GM23338 (cell line): ENCODE measurements around the gene CPB1.

Experiments
- CREB1 ChIP-seq: fragments of 250-450 bp; sonication (Bioruptor Pico); IDR thresholded peaks from 2 replicates; pipeline ENCODE4 v1.5.0; 2020; ENCODE audit warnings: low read depth, mild to moderate bottlenecking, moderate library complexity
- EZH2 ChIP-seq: fragments of 200-600 bp; sonication (generic); IDR thresholded peaks from one replicate; pipeline ENCODE4 v1.8.0; 2017; ENCODE audit warnings: antibody characterized with exemption, mild to moderate bottlenecking, low read depth; ENCODE audit not compliant: unreplicated experiment
- EZH2phosphoT487 ChIP-seq: fragments of 200-600 bp; sonication (generic); IDR thresholded peaks from one replicate; pipeline ENCODE4 v1.8.1; 2018; ENCODE audit warnings: antibody characterized with exemption; ENCODE audit not compliant: unreplicated experiment
- JUNB ChIP-seq: IDR thresholded peaks from one replicate; pipeline ENCODE4 v1.6.1; 2016; ENCODE audit warnings: antibody characterized with exemption; ENCODE audit not compliant: unreplicated experiment
- NANOG ChIP-seq: IDR thresholded peaks from 2 replicates; pipeline ENCODE4 v1.6.1; 2016; ENCODE audit warnings: antibody characterized with exemption, borderline replicate concordance
- POLR2AphosphoS5 ChIP-seq: IDR thresholded peaks from 2 replicates; pipeline ENCODE4 v1.6.1; 2016; ENCODE audit warnings: antibody characterized with exemption, low read depth
- STAT1 ChIP-seq: IDR thresholded peaks from one replicate; pipeline ENCODE4 v1.6.1; 2016; ENCODE audit warnings: antibody characterized with exemption; ENCODE audit not compliant: unreplicated experiment
- ZNF114 ChIP-seq: fragments of 250-450 bp; sonication (Bioruptor Pico); IDR thresholded peaks from 2 replicates; pipeline ENCODE4 v1.5.0; 2020; ENCODE audit warnings: mild to moderate bottlenecking, moderate library complexity
- ZNF331 ChIP-seq: fragments of 250-450 bp; sonication (Bioruptor Pico); IDR thresholded peaks from 2 replicates; pipeline ENCODE4 v1.5.0; 2020; ENCODE audit warnings: low read depth, mild to moderate bottlenecking, moderate library complexity
- TF ChIP-seq, protein P1 (sequence below), 2 experiments: fragments of 200-600 bp in 1 of 2; sonication (generic) in 1 of 2; conservative IDR thresholded peaks; 2 replicates each; pipeline versions ENCODE4 v1.5.1 to v1.6.1; 2016 to 2017; ENCODE audit warnings: antibody characterized with exemption in 2 of 2, low read depth in 2 of 2, mild to moderate bottlenecking in 2 of 2, moderate library complexity in 1 of 2
- TF ChIP-seq, protein P2 (sequence below): IDR thresholded peaks from one replicate; pipeline ENCODE4 v1.6.1; 2018; ENCODE audit warnings: antibody characterized with exemption; ENCODE audit not compliant: unreplicated experiment
- TF ChIP-seq, protein P3 (sequence below): IDR thresholded peaks from 2 replicates; pipeline ENCODE4 v1.6.1; 2016; ENCODE audit warnings: antibody characterized with exemption
- TF ChIP-seq, protein P4 (sequence below): fragments of 250-450 bp; sonication (Bioruptor Pico); IDR thresholded peaks from 2 replicates; pipeline ENCODE4 v1.5.0; 2020; ENCODE audit warnings: mild to moderate bottlenecking, moderate library complexity

DNA sequence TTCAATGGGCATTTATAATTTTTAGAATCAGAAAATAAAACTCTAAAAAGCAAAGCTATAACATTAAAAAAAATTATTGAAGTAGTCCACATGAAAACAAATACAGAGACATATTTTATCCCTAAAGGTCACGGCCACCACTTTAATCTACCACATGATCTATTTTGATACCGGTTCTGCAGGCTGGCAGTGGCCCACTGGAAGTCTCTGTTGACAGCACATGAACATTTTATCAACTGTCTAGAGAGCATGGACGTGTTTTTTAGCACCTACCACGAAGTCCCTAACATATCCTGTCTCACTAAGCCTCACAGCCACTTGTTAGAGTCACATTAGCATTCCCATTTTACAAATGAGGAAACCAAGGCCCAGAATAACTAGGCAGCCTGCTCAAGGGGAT, 35.7 kb downstream of the CPB1 start:
- TF ChIP-seq, protein P1, sequence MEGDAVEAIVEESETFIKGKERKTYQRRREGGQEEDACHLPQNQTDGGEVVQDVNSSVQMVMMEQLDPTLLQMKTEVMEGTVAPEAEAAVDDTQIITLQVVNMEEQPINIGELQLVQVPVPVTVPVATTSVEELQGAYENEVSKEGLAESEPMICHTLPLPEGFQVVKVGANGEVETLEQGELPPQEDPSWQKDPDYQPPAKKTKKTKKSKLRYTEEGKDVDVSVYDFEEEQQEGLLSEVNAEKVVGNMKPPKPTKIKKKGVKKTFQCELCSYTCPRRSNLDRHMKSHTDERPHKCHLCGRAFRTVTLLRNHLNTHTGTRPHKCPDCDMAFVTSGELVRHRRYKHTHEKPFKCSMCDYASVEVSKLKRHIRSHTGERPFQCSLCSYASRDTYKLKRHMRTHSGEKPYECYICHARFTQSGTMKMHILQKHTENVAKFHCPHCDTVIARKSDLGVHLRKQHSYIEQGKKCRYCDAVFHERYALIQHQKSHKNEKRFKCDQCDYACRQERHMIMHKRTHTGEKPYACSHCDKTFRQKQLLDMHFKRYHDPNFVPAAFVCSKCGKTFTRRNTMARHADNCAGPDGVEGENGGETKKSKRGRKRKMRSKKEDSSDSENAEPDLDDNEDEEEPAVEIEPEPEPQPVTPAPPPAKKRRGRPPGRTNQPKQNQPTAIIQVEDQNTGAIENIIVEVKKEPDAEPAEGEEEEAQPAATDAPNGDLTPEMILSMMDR (conservative IDR thresholded peaks at IDR 0.05; ENCODE audit: low read depth in 2 of 2) = no peak
- no peak for TF ChIP-seq EZH2
- no peak for TF ChIP-seq POLR2AphosphoS5
- no peak for TF ChIP-seq JUNB
- no peak for TF ChIP-seq CREB1 (CRISPR knock-in tag)
- TF ChIP-seq NANOG = no peak
- no peak for TF ChIP-seq EZH2phosphoT487
- TF ChIP-seq, protein P2, sequence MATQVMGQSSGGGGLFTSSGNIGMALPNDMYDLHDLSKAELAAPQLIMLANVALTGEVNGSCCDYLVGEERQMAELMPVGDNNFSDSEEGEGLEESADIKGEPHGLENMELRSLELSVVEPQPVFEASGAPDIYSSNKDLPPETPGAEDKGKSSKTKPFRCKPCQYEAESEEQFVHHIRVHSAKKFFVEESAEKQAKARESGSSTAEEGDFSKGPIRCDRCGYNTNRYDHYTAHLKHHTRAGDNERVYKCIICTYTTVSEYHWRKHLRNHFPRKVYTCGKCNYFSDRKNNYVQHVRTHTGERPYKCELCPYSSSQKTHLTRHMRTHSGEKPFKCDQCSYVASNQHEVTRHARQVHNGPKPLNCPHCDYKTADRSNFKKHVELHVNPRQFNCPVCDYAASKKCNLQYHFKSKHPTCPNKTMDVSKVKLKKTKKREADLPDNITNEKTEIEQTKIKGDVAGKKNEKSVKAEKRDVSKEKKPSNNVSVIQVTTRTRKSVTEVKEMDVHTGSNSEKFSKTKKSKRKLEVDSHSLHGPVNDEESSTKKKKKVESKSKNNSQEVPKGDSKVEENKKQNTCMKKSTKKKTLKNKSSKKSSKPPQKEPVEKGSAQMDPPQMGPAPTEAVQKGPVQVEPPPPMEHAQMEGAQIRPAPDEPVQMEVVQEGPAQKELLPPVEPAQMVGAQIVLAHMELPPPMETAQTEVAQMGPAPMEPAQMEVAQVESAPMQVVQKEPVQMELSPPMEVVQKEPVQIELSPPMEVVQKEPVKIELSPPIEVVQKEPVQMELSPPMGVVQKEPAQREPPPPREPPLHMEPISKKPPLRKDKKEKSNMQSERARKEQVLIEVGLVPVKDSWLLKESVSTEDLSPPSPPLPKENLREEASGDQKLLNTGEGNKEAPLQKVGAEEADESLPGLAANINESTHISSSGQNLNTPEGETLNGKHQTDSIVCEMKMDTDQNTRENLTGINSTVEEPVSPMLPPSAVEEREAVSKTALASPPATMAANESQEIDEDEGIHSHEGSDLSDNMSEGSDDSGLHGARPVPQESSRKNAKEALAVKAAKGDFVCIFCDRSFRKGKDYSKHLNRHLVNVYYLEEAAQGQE = no peak
- TF ChIP-seq, protein P3, sequence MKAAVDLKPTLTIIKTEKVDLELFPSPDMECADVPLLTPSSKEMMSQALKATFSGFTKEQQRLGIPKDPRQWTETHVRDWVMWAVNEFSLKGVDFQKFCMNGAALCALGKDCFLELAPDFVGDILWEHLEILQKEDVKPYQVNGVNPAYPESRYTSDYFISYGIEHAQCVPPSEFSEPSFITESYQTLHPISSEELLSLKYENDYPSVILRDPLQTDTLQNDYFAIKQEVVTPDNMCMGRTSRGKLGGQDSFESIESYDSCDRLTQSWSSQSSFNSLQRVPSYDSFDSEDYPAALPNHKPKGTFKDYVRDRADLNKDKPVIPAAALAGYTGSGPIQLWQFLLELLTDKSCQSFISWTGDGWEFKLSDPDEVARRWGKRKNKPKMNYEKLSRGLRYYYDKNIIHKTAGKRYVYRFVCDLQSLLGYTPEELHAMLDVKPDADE = no peak
- no peak for TF ChIP-seq STAT1
- TF ChIP-seq ZNF331 (CRISPR knock-in tag) = no peak
- TF ChIP-seq, protein P4, sequence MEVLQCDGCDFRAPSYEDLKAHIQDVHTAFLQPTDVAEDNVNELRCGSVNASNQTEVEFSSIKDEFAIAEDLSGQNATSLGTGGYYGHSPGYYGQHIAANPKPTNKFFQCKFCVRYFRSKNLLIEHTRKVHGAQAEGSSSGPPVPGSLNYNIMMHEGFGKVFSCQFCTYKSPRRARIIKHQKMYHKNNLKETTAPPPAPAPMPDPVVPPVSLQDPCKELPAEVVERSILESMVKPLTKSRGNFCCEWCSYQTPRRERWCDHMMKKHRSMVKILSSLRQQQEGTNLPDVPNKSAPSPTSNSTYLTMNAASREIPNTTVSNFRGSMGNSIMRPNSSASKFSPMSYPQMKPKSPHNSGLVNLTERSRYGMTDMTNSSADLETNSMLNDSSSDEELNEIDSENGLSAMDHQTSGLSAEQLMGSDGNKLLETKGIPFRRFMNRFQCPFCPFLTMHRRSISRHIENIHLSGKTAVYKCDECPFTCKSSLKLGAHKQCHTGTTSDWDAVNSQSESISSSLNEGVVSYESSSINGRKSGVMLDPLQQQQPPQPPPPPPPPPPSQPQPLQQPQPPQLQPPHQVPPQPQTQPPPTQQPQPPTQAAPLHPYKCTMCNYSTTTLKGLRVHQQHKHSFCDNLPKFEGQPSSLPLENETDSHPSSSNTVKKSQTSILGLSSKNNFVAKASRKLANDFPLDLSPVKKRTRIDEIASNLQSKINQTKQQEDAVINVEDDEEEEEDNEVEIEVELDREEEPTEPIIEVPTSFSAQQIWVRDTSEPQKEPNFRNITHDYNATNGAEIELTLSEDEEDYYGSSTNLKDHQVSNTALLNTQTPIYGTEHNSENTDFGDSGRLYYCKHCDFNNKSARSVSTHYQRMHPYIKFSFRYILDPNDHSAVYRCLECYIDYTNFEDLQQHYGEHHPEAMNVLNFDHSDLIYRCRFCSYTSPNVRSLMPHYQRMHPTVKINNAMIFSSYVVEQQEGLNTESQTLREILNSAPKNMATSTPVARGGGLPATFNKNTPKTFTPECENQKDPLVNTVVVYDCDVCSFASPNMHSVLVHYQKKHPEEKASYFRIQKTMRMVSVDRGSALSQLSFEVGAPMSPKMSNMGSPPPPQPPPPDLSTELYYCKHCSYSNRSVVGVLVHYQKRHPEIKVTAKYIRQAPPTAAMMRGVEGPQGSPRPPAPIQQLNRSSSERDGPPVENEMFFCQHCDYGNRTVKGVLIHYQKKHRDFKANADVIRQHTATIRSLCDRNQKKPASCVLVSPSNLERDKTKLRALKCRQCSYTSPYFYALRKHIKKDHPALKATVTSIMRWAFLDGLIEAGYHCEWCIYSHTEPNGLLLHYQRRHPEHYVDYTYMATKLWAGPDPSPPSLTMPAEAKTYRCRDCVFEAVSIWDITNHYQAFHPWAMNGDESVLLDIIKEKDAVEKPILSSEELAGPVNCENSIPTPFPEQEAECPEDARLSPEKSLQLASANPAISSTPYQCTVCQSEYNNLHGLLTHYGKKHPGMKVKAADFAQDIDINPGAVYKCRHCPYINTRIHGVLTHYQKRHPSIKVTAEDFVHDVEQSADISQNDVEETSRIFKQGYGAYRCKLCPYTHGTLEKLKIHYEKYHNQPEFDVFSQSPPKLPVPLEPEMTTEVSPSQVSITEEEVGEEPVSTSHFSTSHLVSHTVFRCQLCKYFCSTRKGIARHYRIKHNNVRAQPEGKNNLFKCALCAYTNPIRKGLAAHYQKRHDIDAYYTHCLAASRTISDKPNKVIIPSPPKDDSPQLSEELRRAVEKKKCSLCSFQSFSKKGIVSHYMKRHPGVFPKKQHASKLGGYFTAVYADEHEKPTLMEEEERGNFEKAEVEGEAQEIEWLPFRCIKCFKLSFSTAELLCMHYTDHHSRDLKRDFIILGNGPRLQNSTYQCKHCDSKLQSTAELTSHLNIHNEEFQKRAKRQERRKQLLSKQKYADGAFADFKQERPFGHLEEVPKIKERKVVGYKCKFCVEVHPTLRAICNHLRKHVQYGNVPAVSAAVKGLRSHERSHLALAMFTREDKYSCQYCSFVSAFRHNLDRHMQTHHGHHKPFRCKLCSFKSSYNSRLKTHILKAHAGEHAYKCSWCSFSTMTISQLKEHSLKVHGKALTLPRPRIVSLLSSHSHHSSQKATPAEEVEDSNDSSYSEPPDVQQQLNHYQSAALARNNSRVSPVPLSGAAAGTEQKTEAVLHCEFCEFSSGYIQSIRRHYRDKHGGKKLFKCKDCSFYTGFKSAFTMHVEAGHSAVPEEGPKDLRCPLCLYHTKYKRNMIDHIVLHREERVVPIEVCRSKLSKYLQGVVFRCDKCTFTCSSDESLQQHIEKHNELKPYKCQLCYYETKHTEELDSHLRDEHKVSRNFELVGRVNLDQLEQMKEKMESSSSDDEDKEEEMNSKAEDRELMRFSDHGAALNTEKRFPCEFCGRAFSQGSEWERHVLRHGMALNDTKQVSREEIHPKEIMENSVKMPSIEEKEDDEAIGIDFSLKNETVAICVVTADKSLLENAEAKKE (CRISPR knock-in tag) = no peak
- no peak for TF ChIP-seq ZNF114 (CRISPR knock-in tag)
